Tibial artery (tissue), 4 donors: Measurements from ENCODE around the gene NKRF.
A peak's percentile ranks its signal among the peaks of the same experiment; 100 is the strongest.

Source experiments
- DNase-seq, 2 donors: peaks; one replicate each; pipeline ENCODE4 v3.0.0-alpha.2; 2019
- H3K27ac ChIP-seq, 2 donors: fragments of 200-600 bp; sonication (generic) in 1 of 2; 1 replicate in 1 of 2; 2 replicates in 1 of 2; pipeline ENCODE4 v1.5.1; 2018 to 2019; ENCODE audit warnings: mild to moderate bottlenecking in 1 of 2
- H3K27me3 ChIP-seq, 2 donors: fragments of 200-600 bp; sonication (generic) in 1 of 2; one replicate each; pipeline versions ENCODE4 v1.5.1 to v1.6.0; 2016 to 2019
- H3K36me3 ChIP-seq, 3 donors: fragments of 200-600 bp; sonication (generic) in 2 of 3; one replicate each; pipeline ENCODE4 v1.5.1; 2016 to 2019; ENCODE audit warnings: mild to moderate bottlenecking in 2 of 3
- H3K4me1 ChIP-seq, 4 donors: fragments of 200-600 bp; sonication (generic) in 2 of 4; 1 replicate in 3 of 4; 2 replicates in 1 of 4; pipeline ENCODE4 v1.5.1; 2016 to 2019
- H3K4me3 ChIP-seq, 2 donors: fragments of 200-600 bp; sonication (generic) in 1 of 2; 1 replicate in 1 of 2; 2 replicates in 1 of 2; pipeline ENCODE4 v1.5.1; 2018 to 2019; ENCODE audit warnings: mild to moderate bottlenecking in 2 of 2
- H3K9me3 ChIP-seq, 3 donors: fragments of 200-600 bp; sonication (generic) in 1 of 3; one replicate each; pipeline ENCODE4 v1.5.1; 2016 to 2019
- CTCF ChIP-seq, 2 experiments: fragments of 200-600 bp in 1 of 2; fragments of 450-650 bp in 1 of 2; IDR thresholded peaks; one replicate each; pipeline ENCODE4 v1.5.1; 2017 to 2019; ENCODE audit warnings: antibody characterized with exemption in 2 of 2, mild to moderate bottlenecking in 1 of 2, moderate library complexity in 1 of 2
- intact Hi-C: fragments of 100-400 bp; cut with DNase I; formaldehyde crosslinking; loops from one replicate; pipeline ENCODE4 v1.15.0; 2023; ENCODE audit warnings: low total_unique reads

Gene NKRF

DNA sequence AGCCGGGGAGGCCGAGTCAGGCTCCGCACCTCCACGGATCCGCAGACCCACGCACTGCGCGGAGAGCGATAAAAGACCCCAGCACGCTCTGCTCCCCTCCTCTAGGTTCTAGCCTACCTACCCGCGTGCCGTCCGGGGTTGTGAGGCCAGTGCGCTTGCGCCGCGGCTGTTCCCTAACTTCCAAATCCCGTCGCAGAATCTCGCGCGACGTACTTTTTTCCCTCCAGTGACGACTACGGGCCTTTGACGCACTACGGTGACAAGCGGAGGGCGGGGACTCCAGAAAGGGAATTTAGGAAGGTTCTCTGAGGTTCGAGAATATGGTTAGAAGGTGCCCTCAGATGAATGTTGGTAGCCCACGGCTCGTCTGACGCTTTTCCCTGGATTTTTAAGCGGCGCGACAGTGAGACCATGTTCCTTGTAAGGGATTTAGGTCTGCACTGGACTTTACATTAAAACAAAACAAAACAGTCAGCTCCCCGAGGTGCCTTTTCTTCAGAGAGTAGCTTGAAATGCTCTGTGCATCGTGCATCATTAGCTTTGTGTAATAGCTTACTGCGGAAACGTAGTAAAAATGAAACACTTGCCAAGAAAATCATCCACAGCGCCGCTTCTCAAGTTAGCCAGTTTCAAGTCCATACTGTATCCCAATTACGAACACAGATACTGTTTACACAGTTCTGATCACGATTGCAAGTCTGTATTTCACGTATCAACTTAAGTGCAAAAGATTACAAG is at the start of gene NKRF:
NKRF (minus strand) TSS at position 145 of the 738 bp plus-strand sequence.
- intact Hi-C loops = no loop called here
- peak within 1 kb of the TSS; percentile 86 to 93 for H3K27ac ChIP-seq
- TF ChIP-seq CTCF (IDR thresholded peaks at IDR 0.05) = no peak

DNA sequence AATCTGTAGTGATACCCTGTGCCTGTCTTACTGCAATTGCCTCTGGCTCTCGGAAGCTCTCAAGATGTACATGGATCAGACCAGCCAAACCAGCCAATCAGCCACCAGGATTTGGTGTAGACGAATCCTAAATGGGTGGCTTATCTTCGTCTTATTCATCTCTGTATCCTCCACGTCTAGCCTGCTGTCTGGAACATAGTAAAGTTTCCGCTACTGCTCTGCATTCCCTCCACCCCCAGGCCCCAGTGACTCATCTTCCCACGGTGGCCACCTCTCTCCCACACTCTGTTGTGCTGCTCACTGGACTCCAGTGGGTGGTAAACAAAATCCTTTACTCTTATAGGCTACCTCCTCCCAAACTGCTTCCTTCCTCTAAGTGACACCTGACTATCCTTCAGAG is 48.9 kb upstream of the NKRF start:
- H3K9me3 ChIP-seq = no peaks in the 10 kb centered on the region
- H3K4me1 ChIP-seq = no peaks in the 10 kb centered on the region
- no peaks in the 10 kb centered on the region for H3K27me3 ChIP-seq
- TF ChIP-seq CTCF (IDR thresholded peaks at IDR 0.05) = no peak
- no peak overlapping the region for H3K27ac ChIP-seq
- H3K36me3 ChIP-seq = peaks cover 0 to 8% (median 0%) of the 10 kb centered on the region in 3 donors
- H3K4me3 ChIP-seq = no peak overlapping the region
- no peak for DNase-seq
- intact Hi-C loops = no loop called here

More for the DNA sequence above, at the start of gene NKRF:
- DNase-seq = peak; percentile 88 to 96
- peak within 1 kb of the TSS; percentile 86 to 88 for H3K4me3 ChIP-seq
- no peaks in the 10 kb centered on the region for H3K36me3 ChIP-seq
- H3K27me3 ChIP-seq = no peaks in the 10 kb centered on the region
- H3K4me1 ChIP-seq = peaks cover 0 to 9% (median 1%) of the 10 kb centered on the region in 4 donors
- no peaks in the 10 kb centered on the region for H3K9me3 ChIP-seq

DNA sequence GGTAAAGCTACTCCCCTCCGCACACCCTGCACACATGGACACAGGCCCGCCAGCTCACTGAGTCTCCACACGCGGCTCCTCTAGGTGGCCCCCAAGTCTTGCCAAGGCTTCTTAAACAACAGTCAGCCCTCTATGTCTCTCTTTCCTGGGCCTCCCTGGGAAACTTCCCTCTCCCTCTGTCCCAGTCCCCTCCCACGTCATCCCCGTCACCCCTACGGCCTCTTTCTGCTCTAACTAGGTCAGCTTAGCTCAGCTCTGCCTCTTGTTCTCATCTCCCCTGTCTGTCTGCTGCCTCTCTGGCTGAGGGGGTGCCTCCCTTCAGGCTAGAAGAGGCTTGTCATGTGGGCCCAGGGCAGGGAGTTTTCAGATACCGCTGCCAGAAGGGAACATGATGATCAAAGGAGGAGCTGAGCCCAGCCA is 47.9 kb upstream of the NKRF start:
- Histone ChIP-seq H3K27me3 (no peaks in the 10 kb centered on the region), H3K9me3 (no peaks in the 10 kb centered on the region), H3K27ac (no peak overlapping the region), H3K4me3 (no peak overlapping the region), H3K4me1 (no peaks in the 10 kb centered on the region), H3K36me3 (peaks cover 0 to 8% (median 0%) of the 10 kb centered on the region in 3 donors)
- intact Hi-C loops = no loop called here
- no peak for TF ChIP-seq CTCF (IDR thresholded peaks at IDR 0.05)
- DNase-seq = no peak

- DNase-seq = no peak
- Histone ChIP-seq H3K27me3 (no peaks in the 10 kb centered on the region), H3K4me1 (no peaks in the 10 kb centered on the region), H3K27ac (no peak overlapping the region), H3K4me3 (no peak overlapping the region), H3K9me3 (no peaks in the 10 kb centered on the region), H3K36me3 (peaks cover 0 to 8% (median 0%) of the 10 kb centered on the region in 3 donors)
- intact Hi-C loops = no loop called here
- no peak for TF ChIP-seq CTCF (IDR thresholded peaks at IDR 0.05)
Observed at GRCh38 chrX:119648421-119648775, 42.2 kb upstream of the NKRF start.

DNA sequence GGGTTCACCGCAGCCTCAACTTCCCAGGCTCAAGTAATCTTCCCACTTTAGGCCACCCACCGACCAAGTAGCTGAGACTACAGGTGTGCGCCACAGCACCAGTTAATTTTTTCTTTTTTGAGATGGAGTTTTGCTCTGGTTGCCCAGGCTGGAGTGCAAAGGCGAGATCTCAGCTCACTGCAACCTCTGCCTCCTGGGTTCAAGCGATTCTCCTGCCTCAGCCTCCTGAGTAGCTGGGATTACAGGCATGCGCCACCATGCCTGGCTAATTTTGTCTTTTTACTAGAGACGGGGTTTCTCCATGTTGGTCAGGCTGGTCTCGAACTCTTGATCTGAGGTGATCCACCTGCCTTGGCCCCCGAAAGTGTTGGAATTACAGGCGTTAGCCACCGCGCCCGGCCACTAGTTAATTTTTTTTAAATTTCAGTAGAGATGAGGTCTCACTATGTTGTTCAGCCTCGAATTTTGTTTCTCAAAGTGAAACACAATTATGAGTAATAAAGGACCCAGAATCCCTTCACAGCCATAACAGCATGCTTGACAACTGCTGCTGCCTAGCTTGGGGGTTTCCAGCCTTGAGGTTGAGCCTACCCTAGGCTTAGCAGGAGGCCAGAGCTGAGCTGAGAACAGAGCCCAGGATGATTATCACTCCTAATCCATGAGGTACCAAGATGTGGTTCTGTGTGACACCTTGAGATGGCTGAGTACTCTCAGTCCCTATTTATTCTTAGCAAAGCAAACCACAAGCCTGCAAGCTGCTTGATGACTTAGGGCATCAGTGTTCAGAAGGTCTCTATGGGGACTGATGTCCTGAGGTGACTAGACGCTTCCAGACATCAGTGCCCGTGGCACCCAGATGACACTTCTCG is 41.6 kb upstream of the NKRF start:
- Histone ChIP-seq H3K4me3 (no peak overlapping the region), H3K36me3 (peaks cover 0 to 7% (median 0%) of the 10 kb centered on the region in 3 donors), H3K27ac (no peak overlapping the region), H3K27me3 (no peaks in the 10 kb centered on the region), H3K9me3 (no peaks in the 10 kb centered on the region), H3K4me1 (no peaks in the 10 kb centered on the region)
- no peak for DNase-seq
- TF ChIP-seq CTCF (IDR thresholded peaks at IDR 0.05) = no peak
- intact Hi-C loops = no loop called here
